NCI-H2029 (cell line): Measurements from ENCODE around the gene EYS.

Experiments
- DNase-seq: peaks from one replicate; lab custom pipeline; 2025; lab: John Stamatoyannopoulos, UW

EYS gene

DNA sequence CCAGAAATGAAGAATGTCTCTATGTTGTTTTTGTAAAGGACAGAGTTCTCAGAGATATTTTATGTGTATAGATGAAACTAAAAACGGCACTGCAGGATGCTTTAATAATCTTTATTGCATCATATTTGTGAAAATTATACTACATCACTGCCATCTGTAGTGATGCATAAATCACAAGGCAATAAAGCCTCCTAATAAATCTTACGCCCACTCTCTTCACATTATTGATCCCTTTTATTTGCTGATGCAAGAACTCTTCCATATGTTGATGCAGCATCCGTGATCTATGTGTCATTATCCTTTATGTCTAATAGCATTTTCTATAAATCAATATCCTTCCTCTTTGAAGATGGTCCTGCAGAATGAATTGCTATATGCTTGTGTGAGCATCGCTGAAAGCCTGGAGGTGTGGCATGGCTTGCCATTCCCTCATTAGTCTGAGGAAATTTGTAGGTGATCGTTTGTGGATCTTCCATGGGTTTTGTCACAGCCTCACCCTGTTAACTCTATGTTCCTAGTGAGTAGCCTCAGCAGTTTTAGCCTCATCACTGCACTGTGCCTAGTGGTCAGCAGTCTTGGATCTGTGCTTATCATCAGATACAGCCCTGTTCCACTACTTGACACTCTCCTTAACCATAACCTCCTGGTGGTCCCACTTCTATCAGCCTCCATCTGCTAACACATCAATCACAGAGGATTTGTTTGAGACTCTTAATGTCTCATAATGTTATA is 983.5 kb downstream of the EYS start:
- no peak for DNase-seq

DNA sequence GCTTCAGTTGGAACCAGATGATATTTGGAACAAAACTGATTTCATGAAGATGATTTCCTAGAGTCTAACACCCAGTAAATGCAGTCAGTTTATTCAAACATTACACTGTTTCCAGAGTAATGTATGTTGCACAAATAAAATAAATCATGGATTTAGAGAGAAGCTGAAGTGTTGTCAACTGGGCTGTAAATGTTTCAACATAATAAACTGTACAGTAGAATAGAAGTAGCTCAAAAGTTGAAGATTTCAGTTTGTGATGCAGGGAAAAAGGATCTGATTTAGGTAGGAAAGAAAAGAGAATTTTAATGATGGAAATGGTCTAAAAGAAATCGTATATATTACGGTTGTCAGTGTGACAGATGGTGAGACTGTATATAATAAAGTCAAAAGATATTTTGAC is 985.2 kb downstream of the EYS start:
- no peak for DNase-seq

- no peak for DNase-seq
Observed at GRCh38 chr6:64717281-64717680, 989.7 kb downstream of the EYS start.

- DNase-seq, result no peak
Observed at GRCh38 chr6:64715624-64716023, 991.4 kb downstream of the EYS start.

DNA sequence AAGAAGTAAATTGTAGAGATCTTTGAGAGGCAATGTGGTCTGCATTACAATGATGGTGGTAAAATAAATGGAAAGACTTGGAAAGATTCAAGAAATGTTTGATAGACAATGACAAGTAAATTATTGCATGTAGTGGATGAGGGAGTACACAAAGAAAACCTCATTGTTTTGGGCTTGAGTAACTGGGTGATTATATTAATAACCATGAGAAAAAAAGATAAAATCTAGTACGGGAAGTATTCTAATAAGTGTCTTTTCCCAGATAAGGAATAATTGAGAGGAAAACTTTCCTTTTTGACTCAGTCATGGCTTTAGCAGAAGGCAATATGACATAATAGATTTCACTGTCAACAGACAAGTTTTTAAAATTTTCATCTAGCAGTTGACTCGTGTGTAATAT is 993.0 kb downstream of the EYS start:
- DNase-seq, result no peak

DNA sequence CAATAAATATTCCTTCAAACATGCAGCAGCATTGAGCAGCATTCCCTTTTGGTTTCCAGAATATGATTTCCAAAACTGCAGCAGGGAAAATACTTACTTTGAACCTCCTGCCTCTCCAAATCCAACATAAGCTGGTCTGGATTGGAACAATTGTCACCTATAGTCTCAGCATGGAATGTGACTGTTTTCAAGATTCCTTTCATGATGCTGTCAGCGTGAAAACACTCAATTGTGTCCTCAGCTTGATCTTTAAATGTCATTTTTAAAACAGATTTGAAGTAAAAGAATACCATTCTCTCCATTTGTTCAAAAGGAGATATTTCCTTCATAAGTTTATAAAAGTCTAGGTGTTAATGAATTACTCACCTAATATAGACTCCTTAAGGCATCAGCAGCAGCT is 993.9 kb downstream of the EYS start:
- DNase-seq, result no peak

DNA sequence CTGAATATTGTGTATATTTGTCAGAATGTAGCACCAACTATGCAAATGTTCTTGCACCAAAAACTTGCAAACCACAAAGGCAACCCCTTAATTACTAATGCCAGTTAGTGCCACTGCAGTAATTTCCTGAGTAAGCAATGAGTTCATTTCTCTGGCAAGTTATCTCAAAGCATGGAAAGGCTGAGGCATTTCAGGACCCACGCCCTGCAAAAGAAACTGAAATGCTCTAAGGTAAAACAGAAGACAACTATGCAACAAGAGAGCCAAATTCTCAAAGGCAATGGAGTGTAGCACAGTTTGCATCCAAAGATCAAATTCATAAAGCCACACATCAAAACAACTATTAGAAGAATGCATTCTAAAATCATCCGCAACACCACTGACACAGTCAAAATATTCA is 994.4 kb downstream of the EYS start:
- no peak for DNase-seq

- DNase-seq, result no peak
Observed at GRCh38 chr6:64703922-64704321, 1003.1 kb downstream of the EYS start.

GRCh38 chr6:64696053-64696452 is 1011.0 kb downstream of the EYS start:
- no peak for DNase-seq

DNA sequence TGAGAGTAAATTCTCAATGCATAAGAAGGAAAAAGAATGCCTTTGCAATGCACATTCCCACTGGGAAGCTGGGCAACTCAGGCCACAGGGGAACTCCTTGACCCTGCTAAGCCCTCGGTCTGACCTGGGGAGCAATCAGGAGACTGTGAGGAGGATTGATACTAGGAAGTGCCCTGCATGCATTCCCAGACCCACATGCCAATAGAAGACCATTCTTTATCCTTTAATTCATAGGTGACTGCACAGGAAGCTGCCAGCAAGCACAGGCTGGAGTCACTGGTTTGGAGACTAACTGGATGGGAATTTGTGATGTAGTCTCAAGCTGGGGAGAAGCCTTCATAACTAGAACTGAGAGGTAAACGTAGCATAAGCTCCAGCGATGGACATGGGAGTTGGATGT is 1012.7 kb downstream of the EYS start:
- DNase-seq, result no peak

- no peak for DNase-seq
Observed at GRCh38 chr6:64691064-64691463, 1016.0 kb downstream of the EYS start.

DNA sequence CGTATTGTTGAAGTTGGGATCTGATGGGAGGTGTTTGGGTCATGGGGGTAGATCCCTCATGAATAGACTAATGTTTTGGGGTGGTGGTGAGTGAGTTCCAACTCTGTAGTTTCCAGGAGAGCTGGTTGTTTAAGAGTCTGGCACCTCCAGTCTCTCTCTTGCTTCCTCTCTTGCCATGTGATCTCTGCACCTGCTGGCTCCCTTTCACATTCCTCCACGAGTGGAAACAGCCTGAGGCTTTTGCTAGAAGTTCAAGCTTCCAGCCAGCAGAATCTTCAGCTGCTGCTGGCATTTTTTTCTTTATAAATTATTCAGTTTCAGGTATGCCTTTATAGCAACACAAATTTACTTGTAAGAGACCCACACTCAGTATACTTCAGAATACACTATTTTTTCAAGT is 1021.6 kb downstream of the EYS start:
- no peak for DNase-seq

DNA sequence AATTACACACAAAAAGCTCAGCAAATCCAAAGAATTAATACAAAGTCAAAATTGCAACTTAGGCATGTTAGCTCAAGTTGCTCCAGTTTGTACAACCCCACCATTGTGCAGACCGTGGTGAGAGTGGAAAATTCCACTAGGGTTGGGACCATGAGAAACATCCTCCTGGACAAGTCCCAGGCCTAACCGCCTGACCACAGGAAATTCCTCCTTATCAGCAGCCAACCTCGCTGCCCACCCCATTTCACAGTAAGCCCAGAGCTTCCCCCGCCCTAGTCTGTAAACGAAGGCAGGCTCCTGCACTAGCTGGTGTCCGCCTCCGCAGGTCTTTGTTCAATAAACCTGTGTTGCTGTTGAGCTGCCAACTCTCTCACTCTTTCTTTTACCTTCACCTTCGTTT is 1023.3 kb downstream of the EYS start:
- DNase-seq, result no peak

GRCh38 chr6:64681416-64682160 is 1025.4 kb downstream of the EYS start:
- DNase-seq, result no peak

- no peak for DNase-seq
Observed at GRCh38 chr6:64680446-64680845, 1026.6 kb downstream of the EYS start.

GRCh38 chr6:64679416-64679815 is 1027.6 kb downstream of the EYS start:
- DNase-seq, result no peak

- DNase-seq, result no peak
Observed at GRCh38 chr6:64672651-64673050, 1034.4 kb downstream of the EYS start.

DNA sequence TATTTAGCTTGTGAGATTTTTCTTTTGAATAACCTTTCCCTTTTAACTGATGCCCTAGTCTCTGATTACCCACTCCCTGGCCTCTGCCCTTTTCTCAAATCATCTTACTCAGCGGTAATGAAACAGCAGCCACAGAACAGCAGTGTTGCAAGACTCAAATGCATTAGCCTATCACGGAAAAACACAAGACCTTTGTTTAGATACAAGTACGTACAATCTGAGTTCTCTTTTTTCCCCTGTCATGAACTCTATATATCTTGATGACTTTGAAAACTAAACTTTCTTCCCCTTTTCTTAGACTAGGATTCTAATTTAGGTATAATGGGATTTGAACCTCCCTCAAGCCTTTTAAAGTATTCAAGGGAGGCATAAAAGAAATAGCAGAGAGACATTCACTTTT is 1034.9 kb downstream of the EYS start:
- DNase-seq, result no peak

DNA sequence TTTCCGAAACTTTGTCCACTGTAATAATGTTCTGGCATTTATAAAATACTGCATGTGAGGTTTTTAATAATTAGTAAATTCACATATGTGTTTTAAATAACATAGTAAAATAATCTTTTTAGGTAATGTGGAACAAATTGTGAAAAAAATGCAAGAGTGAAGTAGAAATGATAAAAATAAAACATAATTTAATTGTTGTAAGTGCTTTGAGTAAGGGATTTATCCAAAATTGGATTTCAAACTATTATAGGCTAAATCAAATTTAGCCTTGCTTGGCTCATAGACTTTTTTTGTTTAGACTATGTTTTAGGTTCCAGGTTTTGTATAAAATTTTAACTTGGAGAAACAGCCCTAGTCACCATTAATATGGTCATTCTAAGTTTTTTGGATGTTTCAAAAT is 1041.9 kb downstream of the EYS start:
- DNase-seq, result no peak

DNA sequence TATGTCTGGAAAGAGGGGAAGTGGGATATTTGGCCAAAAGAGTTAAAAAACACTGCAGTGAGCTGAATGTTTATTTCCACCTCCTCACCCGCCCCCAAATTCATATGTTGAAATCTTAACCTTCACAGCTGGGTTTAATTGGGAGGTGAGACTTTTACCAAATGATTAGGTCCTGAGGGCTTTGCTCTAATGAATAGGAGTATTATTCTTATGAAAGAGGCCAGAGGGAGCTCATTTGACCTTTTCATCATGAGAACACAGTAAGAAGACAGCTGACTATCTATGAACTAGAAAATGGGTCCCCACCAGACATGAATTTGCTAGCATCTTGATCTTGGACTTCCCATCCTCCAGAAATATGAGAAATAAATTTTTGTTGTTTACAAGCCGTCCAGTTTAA is 1042.5 kb downstream of the EYS start:
- DNase-seq, result no peak

DNA sequence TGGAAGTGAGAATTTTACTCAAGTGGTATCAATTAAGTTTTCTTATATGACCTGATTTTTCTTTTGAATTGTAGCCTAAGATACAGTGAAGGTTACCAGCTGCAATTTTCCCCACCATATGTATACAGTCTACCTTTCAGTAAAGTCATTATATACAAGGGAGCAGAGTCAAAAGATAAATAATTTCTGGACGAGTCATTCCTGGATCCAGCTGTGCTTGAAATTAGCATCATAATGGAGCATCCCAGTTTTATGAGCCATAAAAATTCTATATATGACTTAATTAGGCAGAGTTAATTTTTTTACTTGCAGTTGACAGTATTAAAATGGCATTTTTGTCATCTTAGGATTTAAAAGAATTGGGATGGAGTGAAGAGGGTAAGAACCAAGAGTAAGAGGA is 1063.0 kb downstream of the EYS start:
- DNase-seq, result no peak

DNA sequence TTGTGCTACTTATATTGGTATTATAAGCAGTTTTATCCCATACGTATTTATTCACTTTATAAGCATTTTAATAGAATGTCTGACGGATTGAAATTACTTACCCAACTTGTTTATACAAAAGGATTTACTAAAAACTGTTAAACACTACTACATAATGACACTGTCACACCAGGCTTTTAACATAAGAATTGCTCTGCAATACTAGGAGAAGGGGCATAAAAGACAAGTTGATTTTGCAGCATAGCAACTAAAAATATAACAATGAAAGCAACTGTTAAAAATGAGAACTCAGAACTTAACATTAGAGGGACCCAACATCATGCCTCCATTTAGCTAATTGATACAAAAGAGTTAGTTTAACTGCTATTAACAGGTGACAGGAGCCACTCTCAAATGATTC is 1076.1 kb downstream of the EYS start:
- DNase-seq, result no peak

GRCh38 chr6:64622944-64623343 is 1084.1 kb downstream of the EYS start:
- no peak for DNase-seq

DNA sequence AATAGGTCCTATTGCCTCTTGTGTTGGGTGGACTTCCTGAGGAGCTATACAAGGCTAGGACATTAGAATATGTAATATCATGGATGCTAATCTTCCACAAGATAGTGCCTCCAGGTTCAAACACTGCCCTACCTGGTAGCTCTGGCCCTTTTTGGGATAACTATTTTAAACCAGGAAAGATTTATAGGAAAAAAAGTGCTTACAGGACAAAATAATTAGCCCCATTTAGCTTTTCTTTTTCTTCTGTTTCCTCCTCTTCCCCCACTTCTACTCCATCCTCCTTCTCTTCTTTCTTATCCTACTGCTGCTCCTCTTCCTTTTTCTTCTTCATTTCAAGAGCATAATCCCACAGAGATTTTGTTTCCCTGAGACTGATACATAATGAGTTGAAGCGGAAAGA is 1104.0 kb downstream of the EYS start:
- DNase-seq, result no peak
